Astrocyte of the cerebellum (primary cell): Measurements from ENCODE around the gene SLC25A39.

Experiments used
- DNase-seq: peaks from one replicate; pipeline ENCODE4 v3.0.0-alpha.2; 2011; ENCODE audit warnings: low read depth
- H3K4me3 ChIP-seq: 2 replicates; pipeline ENCODE4 v1.5.1; 2011; ENCODE audit warnings: mild to moderate bottlenecking, low read depth, low read length, moderate library complexity
- CTCF ChIP-seq: IDR thresholded peaks from 2 replicates; pipeline ENCODE4 v1.5.1; 2012; ENCODE audit warnings: low read length, low read depth, moderate library complexity, mild to moderate bottlenecking; ENCODE audit errors: missing control alignments
- in situ Hi-C: cut with HindIII; loops from 2 replicates; pipeline ENCODE4 v1.10.0; 2017; ENCODE audit warnings: low sequenced_read_pairs

Gene SLC25A39

DNA sequence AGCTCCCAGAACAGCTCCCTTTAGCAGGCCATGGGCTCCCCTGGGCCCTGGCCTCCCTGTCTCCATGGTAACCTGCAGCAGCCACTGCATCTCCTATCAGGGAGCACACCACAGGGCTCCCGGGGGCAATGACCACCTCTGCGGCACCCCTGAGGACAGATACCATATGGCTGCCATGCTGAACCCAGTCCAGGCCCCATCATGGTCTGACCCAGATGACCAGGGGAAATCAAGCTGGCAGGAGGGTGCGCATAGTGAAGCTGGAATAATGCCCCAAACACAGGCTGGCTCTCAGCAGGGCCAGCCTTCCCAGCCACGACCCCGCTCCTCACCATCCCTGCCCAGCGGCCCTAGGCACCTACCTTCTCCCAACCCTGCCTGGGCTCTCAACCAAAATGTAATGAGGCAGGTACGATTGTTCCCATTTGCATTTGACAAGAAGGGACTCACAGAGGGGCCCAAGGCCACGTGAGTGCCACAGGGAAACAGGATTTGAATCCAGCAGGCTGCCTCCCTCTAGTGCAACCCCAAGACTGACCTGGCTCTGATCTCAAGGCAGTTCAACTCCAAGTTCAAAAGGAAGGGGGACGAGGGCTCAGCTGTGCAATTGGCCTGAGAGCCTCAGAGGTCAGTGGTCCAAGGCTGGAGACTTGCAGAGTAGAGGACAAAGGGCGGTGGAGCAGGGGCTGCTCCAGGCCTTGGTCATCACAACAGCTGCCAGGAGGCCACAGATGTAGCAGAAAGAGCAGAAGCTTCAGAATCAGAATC is 13.8 kb downstream of the SLC25A39 start:
- in situ Hi-C loops = loop anchor here (5.0 kb wide), 2 partner anchors 38 to 103 kb away; no protein-coding TSS in a partner anchor
- no peak for DNase-seq
- no peak for TF ChIP-seq CTCF

GRCh38 chr17:44310188-44310587 is 14.4 kb downstream of the SLC25A39 start:
- no peak for TF ChIP-seq CTCF
- in situ Hi-C loops = loop anchor here (5.0 kb wide), 2 partner anchors 38 to 103 kb away; no protein-coding TSS in a partner anchor
- DNase-seq = no peak
- no peak overlapping the region for H3K4me3 ChIP-seq

More for the DNA sequence above, 13.8 kb downstream of the SLC25A39 start:
- no peak overlapping the region for H3K4me3 ChIP-seq

DNA sequence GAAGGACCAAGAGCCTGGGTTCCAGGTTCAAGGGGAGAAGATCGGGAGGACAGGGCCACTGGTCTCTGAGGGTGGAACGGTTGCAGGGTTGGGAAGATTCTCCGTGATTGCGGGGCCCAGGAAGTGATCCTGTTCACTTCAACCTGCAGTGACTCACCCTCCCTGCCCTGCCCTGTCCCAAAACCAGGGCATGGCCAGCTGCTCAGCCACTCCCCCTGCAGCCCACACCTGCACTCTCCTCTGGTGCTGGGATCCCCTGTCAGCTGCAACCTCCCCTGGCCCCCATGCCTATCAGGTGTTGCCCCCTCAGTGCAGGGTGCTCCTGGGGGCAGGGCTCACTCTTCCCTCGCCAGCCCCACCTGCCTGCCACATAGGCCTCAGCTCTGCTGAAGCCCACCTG is 15.2 kb downstream of the SLC25A39 start:
- in situ Hi-C loops = no loop called here
- H3K4me3 ChIP-seq = no peak overlapping the region
- TF ChIP-seq CTCF = no peak
- DNase-seq = no peak

GRCh38 chr17:44308865-44309264 is 15.8 kb downstream of the SLC25A39 start:
- no peak for DNase-seq
- no peak for TF ChIP-seq CTCF
- peak overlapping the region; percentile 10 for H3K4me3 ChIP-seq
- in situ Hi-C loops = no loop called here

DNA sequence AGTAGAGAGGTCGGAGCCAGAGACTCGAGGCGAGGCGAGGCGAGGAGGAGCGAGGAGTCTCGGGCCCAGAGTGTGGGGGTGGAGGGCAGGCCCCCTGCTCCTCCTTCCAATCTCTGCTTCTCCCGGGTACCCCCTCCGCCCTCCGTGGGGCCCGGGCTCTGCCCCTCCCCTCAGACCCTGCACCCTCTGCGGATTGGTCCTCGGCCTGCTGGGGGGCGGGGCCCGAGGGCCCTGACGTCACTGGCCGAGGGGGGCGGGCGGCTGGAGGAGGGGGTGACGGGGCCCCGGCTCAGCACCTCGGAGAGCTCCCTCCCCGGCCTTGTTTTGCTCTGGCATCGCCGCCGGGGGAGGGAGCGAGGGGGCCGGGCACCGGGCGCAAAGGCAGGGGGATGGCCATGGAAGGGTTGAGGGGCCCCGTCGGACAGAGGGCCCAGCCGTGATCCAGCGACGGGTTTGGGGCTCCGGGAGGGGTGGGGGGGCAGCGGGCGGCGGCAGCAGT is 16.3 kb downstream of the SLC25A39 start, which contains the start of gene RUNDC3A:
Gene RUNDC3A, plus strand, starts transcription at position 282 of the 499 bp plus-strand sequence. CDS start 232 bp downstream, outside the sequence.
- in situ Hi-C loops = no loop called here
- peak; percentile 35 for DNase-seq

More for the DNA sequence above, 16.3 kb downstream of the SLC25A39 start, which contains the start of gene RUNDC3A:
- no peak for TF ChIP-seq CTCF
- H3K4me3 ChIP-seq = peak within 1 kb of the TSS; percentile 39
